ENCODE measurements around the gene SLC35A2. TPM values are rescaled to one million over a fixed set of nuclear protein-coding genes. Genes with fewer than 3 reads are reported as not detected.
"Not testable (repeated sequence)": the region's sequence is repeated elsewhere in the genome, so short reads cannot be mapped to it uniquely, and the experiment has no call there.

The SLC35A2 gene
- total RNA-seq, 1 experiment from 2014 or later = 35.0 TPM

DNA sequence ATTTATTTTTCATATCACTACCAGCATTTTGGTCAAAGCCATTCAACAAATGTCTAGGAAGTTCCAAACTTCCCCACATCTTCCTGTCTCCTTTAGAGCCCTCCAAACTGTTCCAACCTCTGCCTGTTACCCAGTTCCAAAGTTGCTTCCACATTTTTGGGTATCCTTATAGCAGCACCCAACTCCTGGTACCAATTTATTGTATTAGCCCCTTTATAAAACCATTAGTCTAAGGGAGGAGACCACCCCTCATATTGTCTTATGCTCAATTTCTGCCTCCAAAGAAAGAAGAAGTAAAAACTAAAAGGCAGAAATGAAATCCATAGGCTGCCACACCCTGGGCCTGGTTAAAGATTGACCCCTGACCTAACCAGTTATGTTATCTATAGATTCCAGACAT lies 58.0 kb downstream of the SLC35A2 start:
- CTCF ChIA-PET; H3K27me3 ChIP-seq (ENCODE audit: insufficient read depth, low read length); H3K4me3 ChIP-seq (replicated peaks in 1 of 2; ENCODE audit: low read depth in 1 of 2, low read length in 2 of 2); H3K9me2 ChIP-seq (ENCODE audit: insufficient read depth); POLR2A ChIA-PET; H3K9me3 ChIP-seq (ENCODE audit: control insufficient read depth in 1 of 2, insufficient read depth in 1 of 2, low read depth in 1 of 2, low read length in 2 of 2); H4K20me1 ChIP-seq (ENCODE audit: insufficient read depth); RAD21 ChIA-PET (ENCODE audit: low non-redundant PET in 1 of 2, low total read pairs in 2 of 2, uncharacterized antibody in 2 of 2, unreplicated experiment in 2 of 2); BruUV-seq (replicated peaks); intact Hi-C loops (cut with micrococcal nuclease); DNase-seq (ENCODE audit: low read depth, low spot score); ATAC-seq; H3K4me2 ChIP-seq (ENCODE audit: low read length); H3K36me3 ChIP-seq (ENCODE audit: control insufficient read depth in 1 of 2, insufficient read depth in 2 of 2, low read length in 2 of 2); H3K4me1 ChIP-seq (ENCODE audit: control insufficient read depth in 1 of 2, insufficient read depth in 2 of 2, low read length in 2 of 2); H3K27ac ChIP-seq (ENCODE audit: low read depth, low read length); H3K9ac ChIP-seq (ENCODE audit: low read length); H3K79me2 ChIP-seq (ENCODE audit: insufficient read depth, low read length); H2AFZ ChIP-seq (ENCODE audit: low read depth, low read length, poor library complexity, severe bottlenecking): not testable (repeated sequence)

Other genes starting within 250 kb of the SLC35A2 start
- 0.84 TPM for gene WAS, start 227.8 kb downstream of the SLC35A2 start, total RNA-seq (2021; ENCODE audit: unreplicated experiment)
- gene SUV39H1, start 214.9 kb downstream of the SLC35A2 start, total RNA-seq (2021; ENCODE audit: unreplicated experiment) = 16.3 TPM
- not detected for gene GLOD5, start 149.9 kb downstream of the SLC35A2 start, total RNA-seq (2021; ENCODE audit: unreplicated experiment)
- gene GATA1, start 125.1 kb downstream of the SLC35A2 start, total RNA-seq (2021; ENCODE audit: unreplicated experiment) = 0.34 TPM
- gene HDAC6, start 109.6 kb downstream of the SLC35A2 start, total RNA-seq (2021; ENCODE audit: unreplicated experiment) = 79.9 TPM
- gene ERAS, start 85.1 kb downstream of the SLC35A2 start, total RNA-seq (2021; ENCODE audit: unreplicated experiment) = not detected
- gene PCSK1N, start 76.0 kb downstream of the SLC35A2 start, total RNA-seq (2021; ENCODE audit: unreplicated experiment) = 0.22 TPM
- 41.7 TPM for gene TIMM17B, start 13.9 kb downstream of the SLC35A2 start, total RNA-seq (2021; ENCODE audit: unreplicated experiment)
- gene PQBP1, start 13.7 kb downstream of the SLC35A2 start, total RNA-seq (2021; ENCODE audit: unreplicated experiment) = 67.1 TPM
- gene PIM2, start 7.4 kb upstream of the SLC35A2 start, total RNA-seq (2021; ENCODE audit: unreplicated experiment) = 15.6 TPM
- gene OTUD5, start 46.0 kb upstream of the SLC35A2 start, total RNA-seq (2021; ENCODE audit: unreplicated experiment) = 42.6 TPM
- gene KCND1, start 60.2 kb upstream of the SLC35A2 start, total RNA-seq (2021; ENCODE audit: unreplicated experiment) = 5.5 TPM
- 39.4 TPM for gene GRIPAP1, start 90.6 kb upstream of the SLC35A2 start, total RNA-seq (2021; ENCODE audit: unreplicated experiment)
- 17.1 TPM for gene TFE3, start 131.7 kb upstream of the SLC35A2 start, total RNA-seq (2021; ENCODE audit: unreplicated experiment)
- 13.5 TPM for gene CCDC120, start 147.4 kb upstream of the SLC35A2 start, total RNA-seq (2021; ENCODE audit: unreplicated experiment)
- gene PRAF2, start 162.4 kb upstream of the SLC35A2 start, total RNA-seq (2021; ENCODE audit: unreplicated experiment) = 18.8 TPM
- 41.7 TPM for gene WDR45, start 168.2 kb upstream of the SLC35A2 start, total RNA-seq (2021; ENCODE audit: unreplicated experiment)
- 21.7 TPM for gene GPKOW, start 212.1 kb upstream of the SLC35A2 start, total RNA-seq (2021; ENCODE audit: unreplicated experiment)